ENCODE results near the gene SYT9.

Gene SYT9

GRCh38 chr11:7222619-7223018 lies 29.1 kb upstream of the SYT9 start:
- ChIA-PET CTCF (no interaction called here), POLR2A (ENCODE audit: low non-redundant PET) (no interaction called here)

GRCh38 chr11:7239877-7240276 lies 11.8 kb upstream of the SYT9 start:
- CTCF ChIA-PET, result no interaction called here
- DNase-seq (ENCODE audit: low spot score), result no peak
- no peak for TF ChIP-seq CTCF (conservative IDR thresholded peaks at IDR 0.05; ENCODE audit: low read depth)
- POLR2A ChIA-PET (ENCODE audit: low non-redundant PET), result no interaction called here
- no peak overlapping the region for H3K27ac ChIP-seq

More at GRCh38 chr11:7222619-7223018, 29.1 kb upstream of the SYT9 start:
- H3K27ac ChIP-seq, result no peak overlapping the region
- no peak for DNase-seq (ENCODE audit: low spot score)
- TF ChIP-seq CTCF (conservative IDR thresholded peaks at IDR 0.05; ENCODE audit: low read depth), result no peak

DNA sequence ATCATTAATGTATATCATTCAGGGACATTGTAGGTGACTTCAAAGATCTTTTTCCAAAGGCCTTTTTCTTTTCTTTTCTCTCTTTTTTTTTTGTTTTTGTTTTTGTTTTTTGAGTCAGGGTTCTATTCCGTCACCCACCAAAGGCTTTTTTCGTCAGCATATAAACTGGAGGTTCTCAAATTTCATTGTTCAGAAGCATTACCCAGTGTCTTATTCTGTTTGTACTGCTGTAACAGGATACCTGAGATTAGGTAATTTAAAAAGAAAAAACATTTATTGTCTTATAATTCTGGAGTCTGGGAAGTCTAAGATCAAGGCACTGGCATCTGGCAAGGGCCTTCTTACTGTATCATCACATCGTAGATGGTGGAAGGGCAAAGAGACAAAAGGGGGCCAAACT lies 6.4 kb upstream of the SYT9 start:
- TF ChIP-seq CTCF (conservative IDR thresholded peaks at IDR 0.05; ENCODE audit: low read depth), result no peak
- CTCF ChIA-PET, result no interaction called here
- H3K27ac ChIP-seq, result no peak overlapping the region
- POLR2A ChIA-PET (ENCODE audit: low non-redundant PET), result no interaction called here
- no peak for DNase-seq (ENCODE audit: low spot score)

DNA sequence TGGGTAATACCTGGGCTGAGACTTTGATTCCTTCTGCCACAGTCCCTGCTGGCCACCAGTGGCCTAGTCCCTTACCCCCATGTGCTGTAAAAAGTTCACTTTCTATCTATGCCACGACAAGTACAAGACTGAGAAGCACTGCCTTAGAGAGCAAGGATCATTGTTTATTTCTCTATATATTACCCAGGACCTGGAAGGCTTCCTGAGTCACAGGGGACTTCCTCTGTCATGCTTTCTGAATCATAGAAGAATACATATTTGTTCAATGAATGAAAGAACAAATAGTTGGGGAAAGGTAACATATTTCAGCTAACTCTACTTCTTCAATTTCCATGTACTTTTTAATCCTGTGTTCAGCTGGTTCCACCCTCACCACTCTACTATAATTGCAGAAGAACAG lies 5.5 kb upstream of the SYT9 start:
- H3K27ac ChIP-seq, result no peak overlapping the region
- no peak for TF ChIP-seq CTCF (conservative IDR thresholded peaks at IDR 0.05; ENCODE audit: low read depth)
- POLR2A ChIA-PET (ENCODE audit: low non-redundant PET), result no interaction called here
- no peak for DNase-seq (ENCODE audit: low spot score)
- CTCF ChIA-PET, result no interaction called here

DNA sequence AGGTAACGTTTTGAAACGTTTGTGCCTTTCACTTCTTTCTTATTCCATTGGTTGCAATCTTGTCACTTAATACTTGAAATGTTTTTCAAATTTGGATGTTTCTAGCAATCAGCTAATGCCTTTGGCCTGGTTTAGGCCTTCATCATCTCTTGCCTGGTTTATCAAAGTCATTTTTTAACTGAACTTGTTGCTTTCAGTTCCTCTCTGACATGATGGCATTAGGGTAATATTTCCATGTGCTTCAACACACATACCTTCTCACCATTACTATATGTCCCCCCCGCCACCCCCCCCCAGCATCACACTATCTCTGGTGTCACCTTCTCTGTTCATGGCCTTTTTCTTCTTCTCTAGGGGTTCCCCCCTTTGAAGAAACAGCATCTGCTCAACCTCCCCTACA lies 1.5 kb upstream of the SYT9 start:
- ChIA-PET CTCF (no interaction called here), POLR2A (ENCODE audit: low non-redundant PET) (no interaction called here)
- no peak for DNase-seq (ENCODE audit: low spot score)
- TF ChIP-seq CTCF (conservative IDR thresholded peaks at IDR 0.05; ENCODE audit: low read depth), result no peak
- H3K27ac ChIP-seq, result no peak overlapping the region

DNA sequence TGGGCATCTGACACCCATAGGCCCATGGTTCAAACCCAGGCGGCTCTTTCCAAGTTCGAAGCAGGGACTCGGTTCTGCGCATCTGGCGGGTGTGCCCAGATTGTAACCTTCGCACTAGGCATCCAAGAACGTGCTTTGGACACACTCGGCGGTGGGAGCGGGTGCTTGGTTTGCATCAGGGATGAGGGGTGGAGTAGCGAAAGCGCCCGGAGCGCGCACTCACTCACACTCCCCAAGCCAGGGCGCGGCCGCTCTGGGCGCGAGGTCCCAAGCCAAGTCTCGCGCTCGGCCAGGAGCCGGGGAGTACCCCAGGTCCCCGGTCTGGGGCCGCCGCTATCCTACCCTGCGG lies 243 bp upstream of the SYT9 start:
- H3K27ac ChIP-seq, result no peak overlapping the region
- POLR2A ChIA-PET (ENCODE audit: low non-redundant PET), result no interaction called here
- no peak for DNase-seq (ENCODE audit: low spot score)
- TF ChIP-seq CTCF (conservative IDR thresholded peaks at IDR 0.05; ENCODE audit: low read depth), result no peak
- CTCF ChIA-PET, result no interaction called here

DNA sequence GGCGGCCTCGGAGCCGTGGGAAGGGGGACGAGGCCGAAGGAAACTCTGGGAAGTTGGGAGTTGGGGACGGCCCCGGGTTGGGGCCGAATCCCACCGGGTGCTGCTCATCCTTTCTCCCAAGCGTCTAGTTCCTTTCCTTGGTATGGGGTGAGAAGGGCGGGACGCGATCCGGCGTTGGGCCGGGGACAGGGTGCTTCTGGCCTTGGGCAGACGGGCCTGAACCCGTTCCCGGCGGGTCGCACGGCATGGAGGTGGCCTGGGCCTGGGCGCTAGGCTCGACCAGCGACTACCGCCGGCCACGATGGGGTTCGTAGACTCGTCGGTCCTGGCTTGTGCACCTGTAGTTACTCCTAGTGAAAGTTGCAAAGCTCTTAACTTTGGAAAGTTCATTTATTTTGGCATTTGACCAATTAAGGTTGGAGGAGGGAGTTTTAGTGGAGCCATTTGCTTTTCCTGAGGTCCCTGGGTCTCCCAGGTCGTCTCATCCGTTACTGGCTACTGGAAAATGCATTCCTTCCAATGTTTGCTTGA lies 1.0 kb downstream of the SYT9 start:
- no peak for TF ChIP-seq CTCF (conservative IDR thresholded peaks at IDR 0.05; ENCODE audit: low read depth)
- POLR2A ChIA-PET (ENCODE audit: low non-redundant PET), result no interaction called here

More for the DNA sequence above, 1.0 kb downstream of the SYT9 start:
- H3K27ac ChIP-seq, result no peak overlapping the region
- DNase-seq (ENCODE audit: low spot score), result no peak
- CTCF ChIA-PET, result no interaction called here

All from RWPE1 (cell line).